RWPE1 (cell line): ENCODE measurements around the gene NUDCD2.
"Not testable (repeated sequence)": the region's sequence is repeated elsewhere in the genome, so short reads cannot be mapped to it uniquely, and the experiment has no call there.

Source experiments
- CTCF ChIA-PET: fragments of 350-600 bp; sonication (Branson Sonifier 250); formaldehyde crosslinking; extraction: SDS; loops from one replicate; lab custom pipeline; 2021; lab: Yijun Ruan, JAX
- POLR2A ChIA-PET: fragments of 400-600 bp; formaldehyde crosslinking; extraction: SDS; loops from one replicate; lab custom pipeline; 2020; ENCODE audit warnings: antibody characterized with exemption; ENCODE audit not compliant: low non-redundant PET; lab: Yijun Ruan, JAX
- DNase-seq: peaks from one replicate; pipeline ENCODE4 v3.0.0; 2012; ENCODE audit warnings: low spot score
- H3K27ac ChIP-seq: fragments of 450-650 bp; 2 replicates; pipeline ENCODE4 v1.5.1; 2017
- TF ChIP-seq, protein P1 (sequence below): fragments of 450-650 bp; conservative IDR thresholded peaks from 2 replicates; pipeline ENCODE4 v1.5.1; 2017; ENCODE audit warnings: low read depth, mild to moderate bottlenecking

NUDCD2 gene

GRCh38 chr5:163432544-163432943 is 27.4 kb downstream of the NUDCD2 start:
- TF ChIP-seq, protein P1, sequence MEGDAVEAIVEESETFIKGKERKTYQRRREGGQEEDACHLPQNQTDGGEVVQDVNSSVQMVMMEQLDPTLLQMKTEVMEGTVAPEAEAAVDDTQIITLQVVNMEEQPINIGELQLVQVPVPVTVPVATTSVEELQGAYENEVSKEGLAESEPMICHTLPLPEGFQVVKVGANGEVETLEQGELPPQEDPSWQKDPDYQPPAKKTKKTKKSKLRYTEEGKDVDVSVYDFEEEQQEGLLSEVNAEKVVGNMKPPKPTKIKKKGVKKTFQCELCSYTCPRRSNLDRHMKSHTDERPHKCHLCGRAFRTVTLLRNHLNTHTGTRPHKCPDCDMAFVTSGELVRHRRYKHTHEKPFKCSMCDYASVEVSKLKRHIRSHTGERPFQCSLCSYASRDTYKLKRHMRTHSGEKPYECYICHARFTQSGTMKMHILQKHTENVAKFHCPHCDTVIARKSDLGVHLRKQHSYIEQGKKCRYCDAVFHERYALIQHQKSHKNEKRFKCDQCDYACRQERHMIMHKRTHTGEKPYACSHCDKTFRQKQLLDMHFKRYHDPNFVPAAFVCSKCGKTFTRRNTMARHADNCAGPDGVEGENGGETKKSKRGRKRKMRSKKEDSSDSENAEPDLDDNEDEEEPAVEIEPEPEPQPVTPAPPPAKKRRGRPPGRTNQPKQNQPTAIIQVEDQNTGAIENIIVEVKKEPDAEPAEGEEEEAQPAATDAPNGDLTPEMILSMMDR: no peak
- no peak for DNase-seq
- H3K27ac ChIP-seq: no peak overlapping the region
- POLR2A ChIA-PET: no interaction called here
- CTCF ChIA-PET: no interaction called here

- H3K27ac ChIP-seq, DNase-seq, CTCF ChIA-PET, POLR2A ChIA-PET: not testable (repeated sequence)
These were observed 33.8 kb downstream of the NUDCD2 start for GRCh38 chr5:163426128-163426527.

DNA sequence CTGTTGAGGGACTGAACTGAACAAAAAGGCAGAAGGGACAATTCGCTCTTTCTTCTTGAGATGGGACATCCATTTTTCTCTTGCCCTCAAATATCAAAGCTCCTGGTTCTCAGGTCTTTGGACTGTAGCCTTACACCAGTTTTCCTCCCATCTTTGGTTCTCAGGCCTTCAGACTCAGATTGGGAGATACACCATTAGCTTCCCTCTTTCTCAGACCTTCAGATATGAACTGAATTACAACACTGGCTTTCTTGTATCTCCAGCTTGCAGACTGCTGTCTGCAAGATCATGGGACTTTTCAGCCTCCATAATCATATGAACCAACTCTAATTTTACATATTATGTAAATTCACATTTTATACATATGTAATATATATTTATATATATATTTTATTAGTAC is 35.1 kb downstream of the NUDCD2 start:
- no peak for DNase-seq
- TF ChIP-seq, protein P1: no peak
- ChIA-PET CTCF (interaction anchor here (0.6 to 0.9 kb wide), 2 partner anchors 16 to 1539 kb away, joined by 3 read pairs; no protein-coding TSS in a partner anchor), POLR2A (no interaction called here)
- no peak overlapping the region for H3K27ac ChIP-seq

GRCh38 chr5:163415673-163416072 is 44.2 kb downstream of the NUDCD2 start:
- CTCF ChIA-PET, POLR2A ChIA-PET: not testable (repeated sequence)

GRCh38 chr5:163410505-163410904 is 49.4 kb downstream of the NUDCD2 start:
- TF ChIP-seq, protein P1: no peak
- POLR2A ChIA-PET: no interaction called here
- DNase-seq: no peak
- no peak overlapping the region for H3K27ac ChIP-seq
- CTCF ChIA-PET: no interaction called here

More at GRCh38 chr5:163415673-163416072, 44.2 kb downstream of the NUDCD2 start:
- H3K27ac ChIP-seq, DNase-seq: not testable (repeated sequence)

DNA sequence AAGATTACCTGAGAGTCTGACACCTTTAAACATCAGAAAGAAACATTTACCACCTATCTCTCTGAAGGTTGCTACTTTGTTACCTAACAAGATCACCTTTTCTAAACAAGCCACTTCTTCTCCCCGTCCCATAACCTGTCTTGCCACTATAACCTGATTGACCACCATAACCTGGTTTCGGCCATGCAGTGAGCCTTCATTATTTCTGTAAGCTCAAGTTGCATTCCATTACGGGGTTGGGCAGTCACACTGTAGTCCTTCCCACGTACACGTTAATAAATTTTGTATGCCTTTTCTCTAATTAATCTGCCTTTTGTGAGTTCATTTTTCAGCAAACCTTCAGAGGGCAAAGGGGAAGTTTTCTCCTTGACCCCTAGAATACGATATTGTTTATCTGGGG is 50.5 kb downstream of the NUDCD2 start:
- DNase-seq: no peak
- TF ChIP-seq, protein P1: no peak
- ChIA-PET CTCF (interaction anchor here (0.8 to 1.1 kb wide), 5 partner anchors 11 to 1705 kb away, joined by 3 to 6 read pairs (median 3); no protein-coding TSS in a partner anchor), POLR2A (no interaction called here)
- H3K27ac ChIP-seq: no peak overlapping the region

GRCh38 chr5:163408311-163408923 is 51.5 kb downstream of the NUDCD2 start:
- no peak overlapping the region for H3K27ac ChIP-seq
- CTCF ChIA-PET: interaction anchor here (0.6 to 1.2 kb wide), 19 partner anchors 10 to 1865 kb away, joined by 3 to 6 read pairs (median 3); no protein-coding TSS in a partner anchor
- TF ChIP-seq, protein P1: peak; percentile 95
- POLR2A ChIA-PET: no interaction called here
- peak; percentile 80 for DNase-seq
